ENCODE measurements around the gene STK38. TPM values are rescaled to one million over a fixed set of nuclear protein-coding genes. Genes with fewer than 3 reads are reported as not detected.

The STK38 gene
- total RNA-seq, 4 donors from 2014 or later: 59.1 to 101 (median 86.4) TPM

- no peak overlapping the region for H3K4me3 ChIP-seq
- in situ Hi-C loops (cut with MboI; ENCODE audit: low pct_ligation_motif_present in 1 of 4, low pct_unique_long_range_greater_than_20kb in 1 of 4, low sequenced_read_pairs in 3 of 4): no loop called here
- peaks cover 0 to 15% (median 7%) of the 10 kb centered on the region in 4 donors for H3K4me1 ChIP-seq
- TF ChIP-seq, protein P1, sequence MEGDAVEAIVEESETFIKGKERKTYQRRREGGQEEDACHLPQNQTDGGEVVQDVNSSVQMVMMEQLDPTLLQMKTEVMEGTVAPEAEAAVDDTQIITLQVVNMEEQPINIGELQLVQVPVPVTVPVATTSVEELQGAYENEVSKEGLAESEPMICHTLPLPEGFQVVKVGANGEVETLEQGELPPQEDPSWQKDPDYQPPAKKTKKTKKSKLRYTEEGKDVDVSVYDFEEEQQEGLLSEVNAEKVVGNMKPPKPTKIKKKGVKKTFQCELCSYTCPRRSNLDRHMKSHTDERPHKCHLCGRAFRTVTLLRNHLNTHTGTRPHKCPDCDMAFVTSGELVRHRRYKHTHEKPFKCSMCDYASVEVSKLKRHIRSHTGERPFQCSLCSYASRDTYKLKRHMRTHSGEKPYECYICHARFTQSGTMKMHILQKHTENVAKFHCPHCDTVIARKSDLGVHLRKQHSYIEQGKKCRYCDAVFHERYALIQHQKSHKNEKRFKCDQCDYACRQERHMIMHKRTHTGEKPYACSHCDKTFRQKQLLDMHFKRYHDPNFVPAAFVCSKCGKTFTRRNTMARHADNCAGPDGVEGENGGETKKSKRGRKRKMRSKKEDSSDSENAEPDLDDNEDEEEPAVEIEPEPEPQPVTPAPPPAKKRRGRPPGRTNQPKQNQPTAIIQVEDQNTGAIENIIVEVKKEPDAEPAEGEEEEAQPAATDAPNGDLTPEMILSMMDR (IDR thresholded peaks at IDR 0.05): no peak
- no peaks in the 10 kb centered on the region for H3K9me3 ChIP-seq
- DNase-seq: no peak
- 96 to 100% methylated on average over 1 to 5 of the region's 5 CpGs for WGBS, 2 donors (ENCODE audit: low coverage in 1 of 2)
- no peak overlapping the region for H3K27ac ChIP-seq
- no peaks in the 10 kb centered on the region for H3K27me3 ChIP-seq
- intact Hi-C loops (cut with DNase I; ENCODE audit: low total_unique reads): no loop called here
- peaks cover 0 to 52% (median 20%) of the 10 kb centered on the region in 4 donors for H3K36me3 ChIP-seq
Measured at GRCh38 chr6:36524871-36525270, 22.4 kb downstream of the STK38 start.

- Histone ChIP-seq H3K4me3 (no peak overlapping the region), H3K4me1 (peaks cover 0 to 15% (median 7%) of the 10 kb centered on the region in 4 donors), H3K27me3 (no peaks in the 10 kb centered on the region), H3K9me3 (no peaks in the 10 kb centered on the region), H3K36me3 (peaks cover 0 to 49% (median 23%) of the 10 kb centered on the region in 4 donors), H3K27ac (no peak overlapping the region)
- intact Hi-C loops (cut with DNase I; ENCODE audit: low total_unique reads): no loop called here
- WGBS, 2 donors (ENCODE audit: low coverage in 1 of 2): 73% methylated on average over 6 of the region's 6 CpGs
- DNase-seq: no peak
- in situ Hi-C loops (cut with MboI; ENCODE audit: low pct_ligation_motif_present in 1 of 4, low pct_unique_long_range_greater_than_20kb in 1 of 4, low sequenced_read_pairs in 3 of 4): no loop called here
- TF ChIP-seq, protein P1 (IDR thresholded peaks at IDR 0.05): no peak
- TF ChIP-seq EP300 (IDR thresholded peaks at IDR 0.05; ENCODE audit: low read depth) (no peak), POLR2AphosphoS5 (IDR thresholded peaks at IDR 0.05) (no peak), POLR2A (IDR thresholded peaks at IDR 0.05) (no peak)
Measured at GRCh38 chr6:36523936-36524499, 23.3 kb downstream of the STK38 start.

DNA sequence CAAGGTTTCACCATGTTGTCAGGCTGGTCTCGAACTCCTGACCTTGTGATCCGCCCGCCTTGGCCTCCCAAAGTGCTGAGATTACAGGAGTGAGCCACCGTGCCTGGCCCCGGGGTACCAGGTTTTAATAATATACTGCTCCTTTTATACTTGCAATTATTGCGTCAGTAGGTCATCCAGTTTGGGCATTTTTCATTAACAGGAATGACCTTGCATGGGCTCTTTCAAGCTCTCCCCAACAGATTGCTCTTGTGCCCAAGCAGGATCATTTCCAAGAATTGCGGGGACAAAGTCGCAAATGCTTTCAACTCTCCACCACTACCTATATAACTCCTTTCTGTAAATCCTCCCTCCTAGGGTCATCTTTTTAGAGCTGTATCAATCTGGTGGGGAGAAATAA is 23.8 kb downstream of the STK38 start:
- in situ Hi-C loops (cut with MboI; ENCODE audit: low pct_ligation_motif_present in 1 of 4, low pct_unique_long_range_greater_than_20kb in 1 of 4, low sequenced_read_pairs in 3 of 4): no loop called here
- no peak overlapping the region for H3K27ac ChIP-seq
- DNase-seq: no peak
- peaks cover 0 to 49% (median 23%) of the 10 kb centered on the region in 4 donors for H3K36me3 ChIP-seq
- no peak overlapping the region for H3K4me3 ChIP-seq
- H3K4me1 ChIP-seq: peaks cover 0 to 15% (median 7%) of the 10 kb centered on the region in 4 donors
- TF ChIP-seq EP300 (IDR thresholded peaks at IDR 0.05; ENCODE audit: low read depth): no peak
- no peak for TF ChIP-seq POLR2A (IDR thresholded peaks at IDR 0.05)
- H3K27me3 ChIP-seq: no peaks in the 10 kb centered on the region
- intact Hi-C loops (cut with DNase I; ENCODE audit: low total_unique reads): no loop called here
- H3K9me3 ChIP-seq: no peaks in the 10 kb centered on the region
- WGBS, 2 donors (ENCODE audit: low coverage in 1 of 2): 96 to 100% methylated on average over 4 to 8 of the region's 8 CpGs

DNA sequence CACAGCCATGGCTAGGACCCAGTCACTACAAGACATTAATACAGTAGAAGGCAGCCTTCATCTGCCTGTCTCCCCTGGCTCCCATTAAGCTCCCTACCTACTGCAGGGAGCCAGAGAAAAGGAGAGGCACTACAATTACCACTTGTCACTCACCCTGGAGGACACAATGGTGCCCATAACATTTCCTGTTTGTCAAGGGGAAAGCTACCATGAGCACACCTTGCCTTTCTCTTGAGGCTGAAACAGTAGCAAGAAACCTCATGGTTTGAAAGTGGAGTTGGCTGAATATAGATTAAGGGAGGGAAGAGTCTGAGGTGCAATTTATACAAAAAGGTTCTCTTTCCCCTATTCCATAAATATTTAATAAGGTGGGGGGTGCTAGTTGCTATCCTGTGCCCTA is 27.9 kb downstream of the STK38 start:
- peaks cover 0 to 25% (median 17%) of the 10 kb centered on the region in 4 donors for H3K4me1 ChIP-seq
- no peak for TF ChIP-seq EP300 (IDR thresholded peaks at IDR 0.05; ENCODE audit: low read depth)
- no peak for TF ChIP-seq POLR2A (IDR thresholded peaks at IDR 0.05)
- TF ChIP-seq, protein P1 (IDR thresholded peaks at IDR 0.05): no peak
- TF ChIP-seq POLR2AphosphoS5 (IDR thresholded peaks at IDR 0.05): no peak
- no peak for DNase-seq
- in situ Hi-C loops (cut with MboI; ENCODE audit: low pct_ligation_motif_present in 1 of 4, low pct_unique_long_range_greater_than_20kb in 1 of 4, low sequenced_read_pairs in 3 of 4) (no loop called here), intact Hi-C loops (cut with DNase I; ENCODE audit: low total_unique reads) (no loop called here)
- H3K27ac ChIP-seq: no peak overlapping the region
- peaks cover 0 to 36% (median 16%) of the 10 kb centered on the region in 4 donors for H3K36me3 ChIP-seq
- H3K4me3 ChIP-seq: no peak overlapping the region
- no peaks in the 10 kb centered on the region for H3K27me3 ChIP-seq
- no peaks in the 10 kb centered on the region for H3K9me3 ChIP-seq

DNA sequence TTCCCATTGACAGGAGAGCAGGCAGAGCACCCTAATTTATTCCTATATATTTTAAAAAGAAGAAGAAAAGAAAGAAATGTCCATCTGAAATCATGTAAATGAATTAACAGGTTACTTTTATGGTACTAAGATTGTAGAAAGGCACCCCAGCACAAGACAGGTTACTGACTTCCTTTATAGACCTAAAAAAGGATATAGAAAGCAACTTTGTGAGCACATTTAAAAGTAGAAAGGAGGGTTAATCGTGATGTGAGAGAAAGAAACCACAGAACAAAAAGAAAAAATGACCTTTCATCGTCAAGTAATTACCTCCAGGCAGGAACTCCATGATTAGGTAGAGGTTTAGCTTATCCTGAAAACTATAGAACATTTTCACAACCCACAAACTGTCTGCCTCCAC is 29.9 kb downstream of the STK38 start:
- WGBS, 2 donors (ENCODE audit: low coverage in 1 of 2): 55 to 60% methylated on average over 2 of the region's 2 CpGs
- Histone ChIP-seq H3K27me3 (no peaks in the 10 kb centered on the region), H3K4me1 (peaks cover 3 to 40% (median 22%) of the 10 kb centered on the region in 4 donors), H3K9me3 (no peaks in the 10 kb centered on the region), H3K4me3 (no peak overlapping the region), H3K36me3 (peaks cover 0 to 30% (median 12%) of the 10 kb centered on the region in 4 donors), H3K27ac (no peak overlapping the region)
- in situ Hi-C loops (cut with MboI; ENCODE audit: low pct_ligation_motif_present in 1 of 4, low pct_unique_long_range_greater_than_20kb in 1 of 4, low sequenced_read_pairs in 3 of 4): no loop called here
- intact Hi-C loops (cut with DNase I; ENCODE audit: low total_unique reads): no loop called here
- TF ChIP-seq EP300 (IDR thresholded peaks at IDR 0.05; ENCODE audit: low read depth) (no peak), POLR2A (IDR thresholded peaks at IDR 0.05) (no peak), POLR2AphosphoS5 (IDR thresholded peaks at IDR 0.05) (no peak)
- TF ChIP-seq, protein P1 (IDR thresholded peaks at IDR 0.05): no peak
- DNase-seq: no peak
